Measurements from ENCODE around the gene MMUT. TPM values are rescaled to one million over a fixed set of nuclear protein-coding genes. Genes with fewer than 3 reads are reported as not detected.

Gene MMUT
- total RNA-seq, 6 experiments from 2014 or later, result 16.3 to 18.7 (median 17.1) TPM

- Mint-ChIP-seq H3K27me3 (ENCODE audit: insufficient read depth) (peaks cover 2% of the 10 kb centered on the region), H3K9me3 (no peaks in the 10 kb centered on the region), H3K4me1 (ENCODE audit: low read depth) (peaks cover 15% of the 10 kb centered on the region), H3K36me3 (ENCODE audit: low read depth) (no peaks in the 10 kb centered on the region; the same call in 1 of the 2 replicates), H3K4me3 (no peak overlapping the region), H3K27ac (no peak overlapping the region)
- DNase-seq, result no peak
- TF ChIP-seq, protein P1, sequence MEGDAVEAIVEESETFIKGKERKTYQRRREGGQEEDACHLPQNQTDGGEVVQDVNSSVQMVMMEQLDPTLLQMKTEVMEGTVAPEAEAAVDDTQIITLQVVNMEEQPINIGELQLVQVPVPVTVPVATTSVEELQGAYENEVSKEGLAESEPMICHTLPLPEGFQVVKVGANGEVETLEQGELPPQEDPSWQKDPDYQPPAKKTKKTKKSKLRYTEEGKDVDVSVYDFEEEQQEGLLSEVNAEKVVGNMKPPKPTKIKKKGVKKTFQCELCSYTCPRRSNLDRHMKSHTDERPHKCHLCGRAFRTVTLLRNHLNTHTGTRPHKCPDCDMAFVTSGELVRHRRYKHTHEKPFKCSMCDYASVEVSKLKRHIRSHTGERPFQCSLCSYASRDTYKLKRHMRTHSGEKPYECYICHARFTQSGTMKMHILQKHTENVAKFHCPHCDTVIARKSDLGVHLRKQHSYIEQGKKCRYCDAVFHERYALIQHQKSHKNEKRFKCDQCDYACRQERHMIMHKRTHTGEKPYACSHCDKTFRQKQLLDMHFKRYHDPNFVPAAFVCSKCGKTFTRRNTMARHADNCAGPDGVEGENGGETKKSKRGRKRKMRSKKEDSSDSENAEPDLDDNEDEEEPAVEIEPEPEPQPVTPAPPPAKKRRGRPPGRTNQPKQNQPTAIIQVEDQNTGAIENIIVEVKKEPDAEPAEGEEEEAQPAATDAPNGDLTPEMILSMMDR (IDR thresholded peaks at IDR 0.05), result no peak
Observed at GRCh38 chr6:49468042-49468441, 5.0 kb upstream of the MMUT start.

- no peak for DNase-seq
- Mint-ChIP-seq H3K27ac (peak overlapping the region; percentile 19), H3K4me1 (ENCODE audit: low read depth) (peaks cover 30% of the 10 kb centered on the region), H3K9me3 (no peaks in the 10 kb centered on the region), H3K27me3 (ENCODE audit: insufficient read depth) (peaks cover 2% of the 10 kb centered on the region), H3K36me3 (ENCODE audit: low read depth) (peaks cover 4% of the 10 kb centered on the region; the same call in 1 of the 2 replicates), H3K4me3 (peak overlapping the region; percentile 99)
- TF ChIP-seq, protein P1 (IDR thresholded peaks at IDR 0.05), result no peak
Observed at GRCh38 chr6:49464691-49465090, 1.6 kb upstream of the MMUT start.

GRCh38 chr6:49463612-49463967 is 537 bp upstream of the MMUT start:
- peak overlapping the region; percentile 99 for H3K4me3 Mint-ChIP-seq
- peaks cover 4% of the 10 kb centered on the region; the same call in 1 of the 2 replicates for H3K36me3 Mint-ChIP-seq (ENCODE audit: low read depth)
- H3K9me3 Mint-ChIP-seq, result no peaks in the 10 kb centered on the region
- DNase-seq, result no peak
- peaks cover 2% of the 10 kb centered on the region for H3K27me3 Mint-ChIP-seq (ENCODE audit: insufficient read depth)
- peak overlapping the region; percentile 93 for H3K27ac Mint-ChIP-seq
- H3K4me1 Mint-ChIP-seq (ENCODE audit: low read depth), result peaks cover 30% of the 10 kb centered on the region
- TF ChIP-seq, protein P1 (IDR thresholded peaks at IDR 0.05), result no peak

DNA sequence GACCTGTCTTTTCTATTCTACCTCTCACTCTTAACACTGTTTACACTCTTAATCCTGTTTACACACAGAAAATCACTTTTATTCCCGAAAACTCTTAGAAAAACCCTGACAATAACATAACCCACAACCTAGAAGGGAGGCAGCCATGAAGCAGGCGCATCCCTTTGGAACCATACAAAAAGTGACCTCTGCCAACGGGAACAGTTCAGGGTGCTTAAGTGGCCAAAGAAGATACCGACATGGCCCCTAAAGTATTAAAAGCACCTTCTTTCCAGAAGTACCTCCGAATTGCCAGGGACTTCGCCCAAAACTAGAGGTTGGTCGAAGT is 490 bp downstream of the MMUT start:
- peaks cover 2% of the 10 kb centered on the region for H3K27me3 Mint-ChIP-seq (ENCODE audit: insufficient read depth)
- no peak for DNase-seq
- H3K4me1 Mint-ChIP-seq (ENCODE audit: low read depth), result peaks cover 38% of the 10 kb centered on the region
- H3K27ac Mint-ChIP-seq, result peak overlapping the region; percentile 93
- TF ChIP-seq, protein P1 (IDR thresholded peaks at IDR 0.05), result no peak
- H3K36me3 Mint-ChIP-seq (ENCODE audit: low read depth), result peaks cover 4% of the 10 kb centered on the region; the same call in 1 of the 2 replicates
- peak overlapping the region; percentile 99 for H3K4me3 Mint-ChIP-seq
- H3K9me3 Mint-ChIP-seq, result no peaks in the 10 kb centered on the region

DNA sequence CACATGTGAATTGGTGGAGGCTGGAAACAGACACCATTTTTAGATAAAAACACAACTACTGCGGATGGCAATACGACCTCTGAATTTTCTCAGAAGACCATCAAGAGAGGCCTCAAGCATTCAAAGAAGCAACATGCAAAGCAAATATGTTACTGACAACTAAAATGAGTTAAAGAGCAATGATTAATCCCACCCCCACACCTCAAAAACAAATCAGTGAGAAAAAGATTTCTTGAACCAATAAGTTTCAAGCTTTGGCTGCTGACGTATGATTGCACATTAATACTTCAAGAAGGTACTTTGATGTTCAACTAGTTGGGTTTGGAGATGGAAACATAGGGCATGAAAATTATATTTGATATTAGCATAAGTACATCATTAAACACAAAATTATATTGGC is 982 bp downstream of the MMUT start:
- Mint-ChIP-seq H3K4me3 (peak overlapping the region; percentile 99), H3K36me3 (ENCODE audit: low read depth) (peaks cover 4% of the 10 kb centered on the region), H3K4me1 (ENCODE audit: low read depth) (peaks cover 39% of the 10 kb centered on the region), H3K27ac (peak overlapping the region; percentile 93), H3K27me3 (ENCODE audit: insufficient read depth) (peaks cover 2% of the 10 kb centered on the region), H3K9me3 (no peaks in the 10 kb centered on the region)
- no peak for DNase-seq
- TF ChIP-seq, protein P1 (IDR thresholded peaks at IDR 0.05), result no peak

DNA sequence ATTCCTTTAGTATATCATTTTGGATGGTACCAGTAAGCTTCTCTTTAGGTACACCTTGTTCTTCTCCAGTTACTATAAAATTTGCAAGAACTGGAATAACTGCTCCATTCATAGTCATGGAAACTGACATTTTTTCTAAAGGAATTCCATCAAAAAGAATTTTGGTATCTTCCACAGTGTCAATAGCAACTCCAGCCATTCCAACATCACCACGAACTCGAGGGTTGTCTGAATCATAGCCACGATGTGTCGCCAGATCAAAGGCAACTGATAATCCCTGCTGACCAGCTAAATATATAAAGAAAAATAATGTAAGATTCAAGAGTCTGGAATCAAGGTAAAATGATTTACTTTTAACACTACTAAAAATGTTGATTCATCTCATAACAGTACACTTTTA is 5.3 kb downstream of the MMUT start:
- peak; percentile 10 for DNase-seq
- H3K27me3 Mint-ChIP-seq (ENCODE audit: insufficient read depth), result no peaks in the 10 kb centered on the region

More for the DNA sequence above, 5.3 kb downstream of the MMUT start:
- H3K27ac Mint-ChIP-seq, result no peak overlapping the region
- no peaks in the 10 kb centered on the region for H3K9me3 Mint-ChIP-seq
- TF ChIP-seq, protein P1 (IDR thresholded peaks at IDR 0.05), result no peak
- H3K4me1 Mint-ChIP-seq (ENCODE audit: low read depth), result peaks cover 31% of the 10 kb centered on the region
- H3K4me3 Mint-ChIP-seq, result no peak overlapping the region
- H3K36me3 Mint-ChIP-seq (ENCODE audit: low read depth), result peaks cover 3% of the 10 kb centered on the region
